ENCODE data around the gene CCDC171. TPM values are rescaled to one million over a fixed set of nuclear protein-coding genes. Genes with fewer than 3 reads are reported as not detected.

The CCDC171 gene
- total and polyA plus RNA-seq, 4 donors = 0.13 to 1.1 (median 0.43) TPM

DNA sequence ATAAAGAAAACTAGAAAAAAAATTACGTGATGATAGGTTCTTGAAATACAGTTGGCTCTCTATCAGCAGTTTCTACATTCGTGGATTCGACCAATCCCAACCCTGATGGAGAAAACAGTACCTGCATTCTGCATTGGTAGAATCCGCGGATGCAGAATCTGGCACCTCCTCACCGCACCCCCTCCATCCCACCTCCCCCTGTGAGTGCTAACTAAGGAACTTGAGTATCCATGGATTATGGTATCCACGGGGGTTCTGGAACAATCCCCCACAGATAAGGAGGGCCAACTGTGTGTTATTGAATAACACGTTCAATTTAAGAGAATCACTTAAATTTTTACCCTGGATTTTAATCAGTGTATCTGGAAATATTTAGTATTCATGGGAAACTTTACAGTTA is 31.6 kb upstream of the CCDC171 start:
- H3K4me3 ChIP-seq (ENCODE audit: low read depth in 1 of 3, low read length in 3 of 3) = no peak overlapping the region
- H3K27ac ChIP-seq (ENCODE audit: low read depth in 1 of 2, low read length in 2 of 2) = no peak overlapping the region
- no peak for DNase-seq (ENCODE audit: low spot score)
- TF ChIP-seq JUND (IDR thresholded peaks at IDR 0.05) (no peak), GABPA (IDR thresholded peaks at IDR 0.05 in 1 of 2, conservative IDR thresholded peaks at IDR 0.05 in 1 of 2) (no peak), FOXA2 (IDR thresholded peaks at IDR 0.05) (no peak)
- WGBS = 65% methylated on average over 8 of the region's 8 CpGs
- no peaks in the 10 kb centered on the region for H3K4me1 ChIP-seq (ENCODE audit: control insufficient read depth in 4 of 4, insufficient read depth in 4 of 4, low read length in 3 of 4)
- H3K27me3 ChIP-seq (ENCODE audit: control insufficient read depth in 4 of 4, insufficient read depth in 4 of 4, low read length in 3 of 4) = no peaks in the 10 kb centered on the region
- no peaks in the 10 kb centered on the region for H3K36me3 ChIP-seq (ENCODE audit: control insufficient read depth in 4 of 4, insufficient read depth in 3 of 4, low read depth in 1 of 4, low read length in 3 of 4)
- no peak overlapping the region for H3K9ac ChIP-seq (ENCODE audit: low read depth in 1 of 2, low read length in 2 of 2)
- no peaks in the 10 kb centered on the region for H3K9me3 ChIP-seq (ENCODE audit: control insufficient read depth in 4 of 4, low read length in 3 of 4)

DNA sequence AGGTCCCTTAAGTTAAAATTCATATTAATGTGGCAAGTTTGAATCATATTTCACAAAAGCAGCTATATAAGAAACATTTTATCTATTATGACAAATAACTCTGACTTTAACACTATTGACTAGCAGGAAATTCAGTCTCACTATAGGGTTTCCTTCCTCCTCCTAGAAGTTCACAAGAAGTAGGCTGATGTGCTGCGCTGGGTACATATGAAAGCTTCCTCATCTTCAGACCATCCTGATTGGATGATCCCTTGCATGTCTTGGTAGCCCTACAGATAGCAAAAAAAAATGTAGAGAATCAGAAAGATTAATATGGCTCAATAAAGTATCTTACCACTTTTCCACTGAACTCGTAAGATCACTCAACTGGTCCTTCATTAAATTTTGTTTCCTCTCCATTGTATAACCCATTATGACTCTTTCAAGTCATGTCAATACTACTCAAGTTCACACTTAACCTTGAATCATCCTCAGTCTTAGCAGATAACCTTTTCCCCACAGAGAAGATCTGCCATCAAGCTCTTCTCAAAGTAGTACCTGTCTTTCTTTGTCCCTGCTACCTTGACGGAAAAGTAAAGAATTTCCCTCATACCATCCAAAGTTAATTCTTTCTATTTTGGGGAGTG is 30.6 kb upstream of the CCDC171 start:
- H3K4me1 ChIP-seq (ENCODE audit: control insufficient read depth in 4 of 4, insufficient read depth in 4 of 4, low read length in 3 of 4) = no peaks in the 10 kb centered on the region
- no peak for DNase-seq (ENCODE audit: low spot score)
- no peaks in the 10 kb centered on the region for H3K27me3 ChIP-seq (ENCODE audit: control insufficient read depth in 4 of 4, insufficient read depth in 4 of 4, low read length in 3 of 4)
- H3K36me3 ChIP-seq (ENCODE audit: control insufficient read depth in 4 of 4, insufficient read depth in 3 of 4, low read depth in 1 of 4, low read length in 3 of 4) = no peaks in the 10 kb centered on the region
- no peak overlapping the region for H3K27ac ChIP-seq (ENCODE audit: low read depth in 1 of 2, low read length in 2 of 2)
- H3K9ac ChIP-seq (ENCODE audit: low read depth in 1 of 2, low read length in 2 of 2) = no peak overlapping the region
- no peak overlapping the region for H3K4me3 ChIP-seq (ENCODE audit: low read depth in 1 of 3, low read length in 3 of 3)
- TF ChIP-seq ATF3 (IDR thresholded peaks at IDR 0.05) (no peak), HNF4A (conservative IDR thresholded peaks at IDR 0.05) (no peak), REST (IDR thresholded peaks at IDR 0.05) (no peak), TAF1 (conservative IDR thresholded peaks at IDR 0.05) (no peak), FOXA1 (IDR thresholded peaks at IDR 0.05) (no peak), RAD21 (IDR thresholded peaks at IDR 0.05) (no peak), YY1 (IDR thresholded peaks at IDR 0.05) (no peak), NR2F2 (IDR thresholded peaks at IDR 0.05) (no peak)
- TF ChIP-seq, protein P1, sequence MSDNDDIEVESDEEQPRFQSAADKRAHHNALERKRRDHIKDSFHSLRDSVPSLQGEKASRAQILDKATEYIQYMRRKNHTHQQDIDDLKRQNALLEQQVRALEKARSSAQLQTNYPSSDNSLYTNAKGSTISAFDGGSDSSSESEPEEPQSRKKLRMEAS (IDR thresholded peaks at IDR 0.05) = no peak
- H3K9me3 ChIP-seq (ENCODE audit: control insufficient read depth in 4 of 4, low read length in 3 of 4) = no peaks in the 10 kb centered on the region
- WGBS = 88% methylated on average over 3 of the region's 3 CpGs

- H3K27me3 ChIP-seq (ENCODE audit: control insufficient read depth in 4 of 4, insufficient read depth in 4 of 4, low read length in 3 of 4) = no peaks in the 10 kb centered on the region
- H3K36me3 ChIP-seq (ENCODE audit: control insufficient read depth in 4 of 4, insufficient read depth in 3 of 4, low read depth in 1 of 4, low read length in 3 of 4) = no peaks in the 10 kb centered on the region
- no peak overlapping the region for H3K4me3 ChIP-seq (ENCODE audit: low read depth in 1 of 3, low read length in 3 of 3)
- no peak overlapping the region for H3K27ac ChIP-seq (ENCODE audit: low read depth in 1 of 2, low read length in 2 of 2)
- no peaks in the 10 kb centered on the region for H3K4me1 ChIP-seq (ENCODE audit: control insufficient read depth in 4 of 4, insufficient read depth in 4 of 4, low read length in 3 of 4)
- H3K9ac ChIP-seq (ENCODE audit: low read depth in 1 of 2, low read length in 2 of 2) = no peak overlapping the region
- H3K9me3 ChIP-seq (ENCODE audit: control insufficient read depth in 4 of 4, low read length in 3 of 4) = no peaks in the 10 kb centered on the region
- no peak for DNase-seq (ENCODE audit: low spot score)
- 65% methylated on average over 8 of the region's 8 CpGs for WGBS
- no peak for TF ChIP-seq SP1 (IDR thresholded peaks at IDR 0.05)
- TF ChIP-seq RAD21 (IDR thresholded peaks at IDR 0.05) = no peak
- TF ChIP-seq NR2F2 (IDR thresholded peaks at IDR 0.05) = no peak
- no peak for TF ChIP-seq GABPA (IDR thresholded peaks at IDR 0.05 in 1 of 2, conservative IDR thresholded peaks at IDR 0.05 in 1 of 2)
- no peak for TF ChIP-seq ZBTB33 (IDR thresholded peaks at IDR 0.05)
- TF ChIP-seq HNF4A (conservative IDR thresholded peaks at IDR 0.05) = no peak
- TF ChIP-seq TAF1 (conservative IDR thresholded peaks at IDR 0.05) = no peak
- no peak for TF ChIP-seq REST (IDR thresholded peaks at IDR 0.05)
- no peak for TF ChIP-seq ATF3 (IDR thresholded peaks at IDR 0.05)
- no peak for TF ChIP-seq FOXA2 (IDR thresholded peaks at IDR 0.05)
- no peak for TF ChIP-seq FOXA1 (IDR thresholded peaks at IDR 0.05)
- no peak for TF ChIP-seq HNF4G (IDR thresholded peaks at IDR 0.05)
- no peak for TF ChIP-seq EGR1 (IDR thresholded peaks at IDR 0.05; ENCODE audit: low read depth in 2 of 2)
- TF ChIP-seq JUND (IDR thresholded peaks at IDR 0.05) = no peak
- no peak for TF ChIP-seq YY1 (IDR thresholded peaks at IDR 0.05)
These were observed 27.9 kb upstream of the CCDC171 start for GRCh38 chr9:15524845-15525455.

Data from liver (tissue), 9 donors.